ENCODE data around the gene RAB7A. TPM values are rescaled to one million over a fixed set of nuclear protein-coding genes. Genes with fewer than 3 reads are reported as not detected.

The RAB7A gene
- total RNA-seq, 1 experiment from 2014 or later: 155 TPM

GRCh38 chr3:128767094-128767750, 41.2 kb downstream of the RAB7A start:
- H3K9me3 ChIP-seq (ENCODE audit: control insufficient read depth, low read depth, low read length): no peaks in the 10 kb centered on the region
- Mint-ChIP-seq H3K9me3 (peaks cover 5 to 6% of the 10 kb centered on the region in 2 experiments), H3K4me1 (peaks cover 44 to 52% of the 10 kb centered on the region in 2 experiments), H3K36me3 (ENCODE audit: insufficient read depth in 1 of 3, low read depth in 3 of 3) (peaks cover 20 to 27% (median 21%) of the 10 kb centered on the region in 3 experiments), H3K4me3 (no peak overlapping the region; a peak in 1 of 5 replicates), H3K27me3 (ENCODE audit: low read depth) (no peaks in the 10 kb centered on the region), H3K27ac (peak overlapping the region; percentile 20 to 85 (median 74); a peak in 5 of 7 replicates)
- no peak overlapping the region for H2BK20ac ChIP-seq (ENCODE audit: low read depth, low read length, poor library complexity, severe bottlenecking)
- H3T11ph ChIP-seq (ENCODE audit: low read length): no peak overlapping the region
- H3K27me3 ChIP-seq (ENCODE audit: insufficient read depth, low read length): no peaks in the 10 kb centered on the region
- no peak overlapping the region for H3K18ac ChIP-seq (ENCODE audit: insufficient read length, low read depth, low read length)
- no peaks in the 10 kb centered on the region for H4K20me1 ChIP-seq (ENCODE audit: control insufficient read depth, insufficient read depth, insufficient read length)
- no CpG with 5 or more reads among the region's 6 CpGs for WGBS (ENCODE audit: extremely low coverage, insufficient read length, low lambda C conversion rate)
- no peak overlapping the region for H2AFZ ChIP-seq (ENCODE audit: low read length)
- no peak for DNase-seq
- TF ChIP-seq CTCF (conservative IDR thresholded peaks at IDR 0.05): no peak
- H3K4me2 ChIP-seq (ENCODE audit: insufficient read depth, insufficient read length, low read length): no peak overlapping the region
- H3K23ac ChIP-seq (ENCODE audit: insufficient read length, low read depth, low read length): no peak overlapping the region
- H3K9ac ChIP-seq (ENCODE audit: extremely low read depth, insufficient read length, low read length): no peak overlapping the region
- H3K4ac ChIP-seq (ENCODE audit: low read depth, low read length): no peak overlapping the region
- no peak overlapping the region for H3K14ac ChIP-seq (ENCODE audit: insufficient read depth, low read length)
- peaks cover 13% of the 10 kb centered on the region for H3K79me1 ChIP-seq (ENCODE audit: insufficient read depth, low read depth, low read length, poor library complexity, severe bottlenecking)
- H2BK12ac ChIP-seq (ENCODE audit: insufficient read length, low read depth, low read length): no peak overlapping the region
- H3K23me2 ChIP-seq (ENCODE audit: insufficient read length, low read depth, low read length, poor library complexity, severe bottlenecking): no peaks in the 10 kb centered on the region
- H2BK5ac ChIP-seq (ENCODE audit: insufficient read length, low read length): no peak overlapping the region
- no peak overlapping the region for H4K91ac ChIP-seq (ENCODE audit: insufficient read length, low read depth, low read length)
- no peak overlapping the region for H2BK120ac ChIP-seq (ENCODE audit: low read depth, low read length, poor library complexity, severe bottlenecking)
- no peaks in the 10 kb centered on the region; the same call in 1 of the 2 replicates for H3K4me1 ChIP-seq (ENCODE audit: insufficient read depth, low read length)
- H2AK5ac ChIP-seq (ENCODE audit: insufficient read length, low read length): no peak overlapping the region
- H2BK15ac ChIP-seq (ENCODE audit: low read depth, low read length): no peak overlapping the region
- no peak overlapping the region for H4K5ac ChIP-seq (ENCODE audit: insufficient read length, low read depth, low read length)
- H4K8ac ChIP-seq (replicated peaks; ENCODE audit: insufficient read length, low read depth, low read length): no peak overlapping the region
- H3K79me2 ChIP-seq (ENCODE audit: insufficient read depth, low read length): peaks cover 36% of the 10 kb centered on the region; the same call in 1 of the 2 replicates
- H3K56ac ChIP-seq (ENCODE audit: insufficient read length, low read depth, low read length): no peak overlapping the region
- no peak overlapping the region for H3K27ac ChIP-seq (ENCODE audit: insufficient read length, low read depth, low read length)

All from H9 (cell line).